GM12801 (cell line): Measurements from ENCODE around the gene TOP2A.

ENCODE experiments used
- CTCF ChIP-seq: IDR thresholded peaks from one replicate; pipeline ENCODE4 v1.5.1; 2011; ENCODE audit warnings: control low read depth; ENCODE audit not compliant: insufficient read length; ENCODE audit errors: extremely low read depth

The TOP2A gene

GRCh38 chr17:40349477-40349894 lies 68.2 kb downstream of the TOP2A start:
- TF ChIP-seq CTCF, result no peak

GRCh38 chr17:40348562-40349476 lies 68.9 kb downstream of the TOP2A start:
- TF ChIP-seq CTCF, result no peak

DNA sequence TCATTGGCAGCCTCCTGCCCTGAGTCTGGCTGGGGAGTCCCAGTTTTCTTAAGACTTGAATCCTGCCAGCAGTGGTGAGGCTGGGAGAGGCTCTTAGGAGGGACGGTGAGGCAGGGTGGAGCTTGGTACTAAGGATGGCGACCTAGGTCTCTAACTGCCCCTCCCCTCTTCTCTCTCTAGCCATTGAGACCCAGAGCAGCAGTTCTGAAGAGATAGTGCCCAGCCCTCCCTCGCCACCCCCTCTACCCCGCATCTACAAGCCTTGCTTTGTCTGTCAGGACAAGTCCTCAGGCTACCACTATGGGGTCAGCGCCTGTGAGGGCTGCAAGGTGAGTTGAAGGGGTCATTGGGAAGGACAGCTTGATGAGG lies 69.6 kb downstream of the TOP2A start:
- TF ChIP-seq CTCF, result no peak

DNA sequence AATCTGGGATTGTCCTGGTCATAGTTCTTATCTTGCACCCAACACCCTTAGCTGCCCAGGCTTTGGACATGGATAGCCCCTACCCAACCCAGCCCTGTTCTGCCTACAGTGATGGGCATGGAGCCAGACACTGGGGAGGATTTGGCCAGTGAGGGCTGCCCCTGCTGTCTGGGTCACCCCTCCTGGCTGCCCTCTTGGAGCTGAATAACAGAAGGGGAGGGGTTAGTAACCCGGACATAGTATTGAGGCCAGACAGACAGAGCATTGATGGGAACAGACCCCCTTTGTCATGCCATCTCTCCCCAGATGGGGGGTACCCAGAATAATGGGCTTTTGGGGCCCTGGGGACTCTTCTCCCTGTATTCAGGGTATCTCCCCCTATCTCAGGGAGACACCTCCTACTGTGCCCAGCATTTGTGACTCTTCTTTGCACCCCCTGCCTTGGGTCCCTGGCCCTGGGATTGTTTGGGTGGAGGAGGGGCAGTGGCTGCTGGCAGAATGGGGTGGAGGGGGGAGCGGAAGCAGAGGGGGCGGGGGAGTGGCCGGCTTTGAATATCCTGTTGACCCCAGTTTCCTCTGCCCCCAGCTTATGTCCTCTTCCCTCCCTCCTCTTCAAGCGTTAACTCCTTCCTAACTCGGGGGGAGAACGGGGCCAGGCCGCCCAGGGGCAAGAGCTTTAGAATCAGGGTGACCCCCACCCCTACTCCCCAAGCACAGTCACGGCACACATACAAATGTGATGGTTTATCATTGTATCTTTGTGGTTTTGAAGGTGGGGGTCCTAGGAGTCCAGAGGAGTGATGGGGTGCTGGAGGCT lies 70.2 kb downstream of the TOP2A start:
- TF ChIP-seq CTCF, result no peak

DNA sequence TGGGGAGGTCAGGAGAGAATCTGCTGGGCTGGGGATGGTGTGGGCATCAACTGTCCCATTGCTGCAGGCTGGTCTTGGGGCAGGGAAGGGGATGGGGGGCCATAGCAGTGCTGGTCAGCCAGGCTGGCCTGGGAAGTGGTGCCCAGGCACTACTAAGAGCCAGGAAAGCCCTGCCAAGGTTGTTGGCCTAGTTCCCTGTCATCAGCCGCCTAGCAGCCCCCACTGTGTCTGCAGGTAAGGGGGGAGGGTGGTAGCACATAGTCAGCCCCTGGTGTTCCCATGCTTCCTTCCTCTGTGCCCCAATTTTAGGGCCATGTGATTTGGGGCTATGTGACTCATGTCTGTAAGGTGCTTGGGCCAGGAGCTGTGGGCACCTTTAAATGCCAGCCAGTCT lies 70.9 kb downstream of the TOP2A start:
- TF ChIP-seq CTCF, result no peak

DNA sequence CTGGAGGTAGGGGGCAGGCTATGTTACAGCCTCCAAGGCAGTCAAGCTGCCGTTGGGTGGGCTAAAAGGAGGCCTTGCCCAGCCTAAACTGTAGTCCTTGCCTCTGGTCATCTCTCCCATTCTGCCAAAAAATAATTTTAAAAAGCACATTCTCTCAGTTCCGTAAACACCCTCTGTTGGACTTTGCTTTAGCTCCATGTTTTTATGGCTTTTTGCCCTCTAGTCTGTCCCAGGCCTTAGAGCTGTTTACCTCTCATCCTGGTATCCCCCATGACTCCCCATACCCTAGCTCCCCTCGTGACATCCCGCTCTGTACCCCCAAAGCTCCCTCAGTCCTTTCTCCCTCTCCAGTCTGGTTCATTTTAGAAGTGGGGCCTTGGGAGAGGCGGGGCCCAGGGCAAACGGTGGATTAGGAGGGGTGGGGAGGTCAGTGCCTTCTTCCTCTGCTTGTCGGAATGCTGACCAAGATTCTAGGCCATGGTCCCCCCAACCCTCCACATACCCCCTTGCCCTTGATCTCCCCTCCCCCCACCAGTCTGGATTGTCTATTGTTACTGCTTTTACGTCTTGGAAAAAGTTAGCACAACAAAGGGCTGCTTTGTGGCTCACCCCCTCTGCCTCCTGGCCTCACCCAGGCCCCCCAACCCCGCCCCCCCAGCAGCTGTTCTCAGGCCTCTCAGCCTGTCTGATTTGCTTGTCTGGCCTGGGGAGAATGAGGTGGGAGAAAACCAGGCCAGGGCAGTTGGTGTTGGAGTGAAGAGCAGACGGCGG lies 71.5 kb downstream of the TOP2A start:
- TF ChIP-seq CTCF, result no peak
